A549 (cell line): ENCODE measurements around the gene MAB21L3. TPM values are rescaled to one million over a fixed set of nuclear protein-coding genes. Genes with fewer than 3 reads are reported as not detected.

Experiments used
- ATAC-seq, 2 experiments: fragments of 200-7000 bp in 1 of 2; fragments of >200 bp in 1 of 2; cut with Nextera tagmentation in 1 of 2; cut with Tn5 transposase in 1 of 2; 3 replicates each; pipeline versions ENCODE4 v1.8.0 to v1.9.1; 2018 to 2020; ENCODE audit warnings: mild to moderate bottlenecking in 1 of 2, moderate library complexity in 1 of 2
- CTCF ChIA-PET: fragments of 300-600 bp; sonication (Branson Sonifier 250); formaldehyde crosslinking; extraction: SDS; loops from one replicate; lab custom pipeline; 2021; ENCODE audit warnings: antibody characterized with exemption, inconsistent platforms; lab: Yijun Ruan, JAX
- POLR2A ChIA-PET: fragments of 350-600 bp; formaldehyde crosslinking; extraction: SDS; loops from one replicate; lab custom pipeline; 2021; ENCODE audit warnings: antibody characterized with exemption, inconsistent platforms; lab: Yijun Ruan, JAX
- DNase-seq, 2 experiments: peaks; one replicate each; pipeline versions ENCODE4 v3.0.0 to v3.0.0-alpha.2; 2011 to 2016; ENCODE audit warnings: low read depth in 1 of 2, low spot score in 1 of 2
- FAIRE-seq: peaks from 2 replicates; lab custom pipeline; 2011; peaks lifted over from hg19 to GRCh38; lab: Jason Lieb, UNC
- H3K27ac ChIP-seq, 2 experiments: fragments of >200 bp; sonication (Bioruptor Twin); formaldehyde crosslinking; 3 replicates each; pipeline ENCODE4 v1.5.1; 2016 to 2017
- H3K4me1 ChIP-seq: fragments of >200 bp; sonication (Bioruptor Twin); formaldehyde crosslinking; 3 replicates; pipeline ENCODE4 v1.6.1; 2016
- H3K4me2 ChIP-seq: fragments of >200 bp; sonication (Bioruptor Twin); formaldehyde crosslinking; 3 replicates; pipeline ENCODE4 v1.6.1; 2016
- H3K4me3 ChIP-seq: fragments of >200 bp; sonication (Bioruptor Twin); formaldehyde crosslinking; 3 replicates; pipeline ENCODE4 v1.5.1; 2016
- H3K9me3 ChIP-seq: fragments of >200 bp; sonication (Bioruptor Twin); formaldehyde crosslinking; 3 replicates; pipeline ENCODE4 v1.6.1; 2016
- CHD2 ChIP-seq: fragments of 150-350 bp; IDR thresholded peaks from 2 replicates; pipeline ENCODE4 v1.6.1; 2014; ENCODE audit warnings: low read length; ENCODE audit not compliant: partially characterized antibody
- ELK1 ChIP-seq: fragments of 150-350 bp; IDR thresholded peaks from 2 replicates; pipeline ENCODE4 v1.6.1; 2014; ENCODE audit warnings: low read depth, mild to moderate bottlenecking, low read length
- FOSB ChIP-seq: fragments of 250-450 bp; sonication (Bioruptor Pico); IDR thresholded peaks from 2 replicates; pipeline ENCODE4 v1.5.0; 2020; ENCODE audit warnings: mild to moderate bottlenecking, moderate library complexity
- HDAC2 ChIP-seq: fragments of 200-600 bp; sonication (generic); IDR thresholded peaks from 2 replicates; pipeline ENCODE4 v1.6.1; 2016
- HMGXB4 ChIP-seq: fragments of 250-450 bp; sonication (Bioruptor Pico); IDR thresholded peaks from 2 replicates; pipeline ENCODE4 v1.5.0; 2021; ENCODE audit warnings: mild to moderate bottlenecking, moderate library complexity, borderline replicate concordance
- HOXB5 ChIP-seq: fragments of 250-450 bp; sonication (Bioruptor Pico); IDR thresholded peaks from 2 replicates; pipeline ENCODE4 v1.5.0; 2020; ENCODE audit warnings: mild to moderate bottlenecking, moderate library complexity
- JUNB ChIP-seq: fragments of >200 bp; sonication (Bioruptor Twin); formaldehyde crosslinking; IDR thresholded peaks from 2 replicates; pipeline ENCODE4 v1.6.1; 2016
- KDM1A ChIP-seq: fragments of 200-600 bp; sonication (generic); IDR thresholded peaks from 2 replicates; pipeline ENCODE4 v1.6.1; 2016; ENCODE audit warnings: low read depth, mild to moderate bottlenecking
- MAFK ChIP-seq: fragments of 450-650 bp; IDR thresholded peaks from 2 replicates; pipeline ENCODE4 v1.6.1; 2014; ENCODE audit not compliant: partially characterized antibody
- MYC ChIP-seq: IDR thresholded peaks from 2 replicates; pipeline ENCODE4 v1.6.1; 2012; ENCODE audit warnings: mild to moderate bottlenecking, inconsistent platforms, low read length, improper control_type of control experiment, borderline replicate concordance
- NR3C1 ChIP-seq: fragments of >200 bp; sonication (Bioruptor Twin); formaldehyde crosslinking; IDR thresholded peaks from 3 replicates; pipeline ENCODE4 v1.6.1; 2017
- PBX3 ChIP-seq: IDR thresholded peaks from 2 replicates; pipeline ENCODE4 v1.6.1; 2012
- RCOR1 ChIP-seq: fragments of 150-350 bp; IDR thresholded peaks from 2 replicates; pipeline ENCODE4 v1.6.1; 2014; ENCODE audit warnings: antibody characterized with exemption, low read length, low read depth
- REST ChIP-seq: fragments of 200-600 bp; sonication (generic); IDR thresholded peaks from 2 replicates; pipeline ENCODE4 v1.6.1; 2016; ENCODE audit warnings: antibody characterized with exemption, mild to moderate bottlenecking, moderate library complexity
- RFX5 ChIP-seq: fragments of 450-650 bp; IDR thresholded peaks from 2 replicates; pipeline ENCODE4 v1.7.1; 2014; ENCODE audit warnings: antibody characterized with exemption, mild to moderate bottlenecking, moderate library complexity
- TP53 ChIP-seq: fragments of 250-450 bp; sonication (Bioruptor Pico); IDR thresholded peaks from 2 replicates; pipeline ENCODE4 v1.5.0; 2021; ENCODE audit warnings: mild to moderate bottlenecking, moderate library complexity
- ZC3H11A ChIP-seq: fragments of 450-650 bp; IDR thresholded peaks from 2 replicates; pipeline ENCODE4 v1.6.1; 2014; ENCODE audit warnings: antibody characterized with exemption, mild to moderate bottlenecking
- ZFP36 ChIP-seq: fragments of 450-650 bp; IDR thresholded peaks from 2 replicates; pipeline ENCODE4 v1.6.1; 2014; ENCODE audit warnings: borderline replicate concordance; ENCODE audit not compliant: partially characterized antibody
- ZNF302 ChIP-seq: fragments of 250-450 bp; sonication (Bioruptor Pico); IDR thresholded peaks from 2 replicates; pipeline ENCODE4 v1.9.0; 2021; ENCODE audit warnings: inconsistent platforms, mild to moderate bottlenecking, moderate library complexity
- WGBS: methylation state at CpG from one replicate; pipeline ENCODE4 v1.1.6; 2017; ENCODE audit errors: missing lambda C conversion rate; 5-methylcytosine and 5-hydroxymethylcytosine counted together
- polyA plus RNA-seq, 4 experiments: library from polyadenylated mRNA; depleted of rRNA in 3 of 4; stranded (reverse); fragments of >200 nt; fragmentation: RNase III in 1 of 4; extraction: RNeasy Plus Mini Kit Qiagen cat#74134 plus additional on column Dnase treatment in 1 of 4; gene quantifications; 2 replicates in 3 of 4; 3 replicates in 1 of 4; pipeline ENCODE4 v1.2.3, GENCODE V29; 2011 to 2017

MAB21L3 gene
- polyA plus RNA-seq, 2 of the 4 experiments (the other 2 are of a cell fraction), result 0.03 to 0.09 TPM

GRCh38 chr1:116067566-116067890, 43.7 kb upstream of the MAB21L3 start:
- TF ChIP-seq ZC3H11A (no peak), ZFP36 (no peak), KDM1A (no peak), HOXB5 (CRISPR knock-in tag) (no peak), JUNB (no peak), ZNF302 (no peak), HDAC2 (no peak), ELK1 (no peak), MYC (no peak), CHD2 (no peak), NR3C1 (no peak), REST (no peak), FOSB (CRISPR knock-in tag) (no peak), TP53 (CRISPR knock-in tag) (no peak), RCOR1 (no peak), PBX3 (no peak), HMGXB4 (CRISPR knock-in tag) (no peak)
- TF ChIP-seq, all 56 proteins: peak for 0
- Histone ChIP-seq H3K4me1 (no peaks in the 10 kb centered on the region), H3K4me3 (no peak overlapping the region), H3K4me2 (no peak overlapping the region), H3K9me3 (no peaks in the 10 kb centered on the region), H3K27ac (no peak overlapping the region)
- ATAC-seq (no peak), DNase-seq (no peak), FAIRE-seq (no peak)
- WGBS, result 75% methylated on average over 2 of the region's 2 CpGs
- CTCF ChIA-PET, result interaction anchor here (1.0 kb wide), 1 partner anchor 72 kb away, joined by 3 read pairs; no protein-coding TSS in a partner anchor
- POLR2A ChIA-PET, result no interaction called here

- POLR2A ChIA-PET, result no interaction called here
These were observed 35.6 kb upstream of the MAB21L3 start for GRCh38 chr1:116075575-116075974.

More at GRCh38 chr1:116075575-116075974, 35.6 kb upstream of the MAB21L3 start:
- DNase-seq (no peak), ATAC-seq (no peak), FAIRE-seq (no peak)
- Histone ChIP-seq H3K27ac (no peak overlapping the region), H3K4me1 (0 out of 3 replicates have a peak, but pooled peaks cover 5% of the 10 kb centered on the region), H3K9me3 (no peaks in the 10 kb centered on the region), H3K4me3 (no peak overlapping the region), H3K4me2 (no peak overlapping the region)
- CTCF ChIA-PET, result no interaction called here
- WGBS, result 0% methylated on average over 1 of the region's 1 CpG
- TF ChIP-seq RFX5, result no peak
- peak; percentile 60 for TF ChIP-seq MAFK
